Astrocyte (in vitro differentiated cells and primary cell): Measurements from ENCODE around the gene MXD3. TPM values are rescaled to one million over a fixed set of nuclear protein-coding genes. Genes with fewer than 3 reads are reported as not detected.

Source experiments
- total RNA-seq: library from RNA; stranded (reverse); gene quantifications from 2 replicates; pipeline ENCODE4 v1.2.1, GENCODE V29; 2021

The MXD3 gene
- total RNA-seq, 1 donor from 2014 or later = 2.8 TPM

Other genes starting within 250 kb of the MXD3 start
- gene FGFR4, start 225.0 kb downstream of the MXD3 start, total RNA-seq = 3.8 and 4.8 TPM in 2 replicates
- 67.8 and 71.9 TPM in 2 replicates for gene NSD1, start 178.1 kb downstream of the MXD3 start, total RNA-seq
- gene RAB24, start 8.2 kb downstream of the MXD3 start, total RNA-seq = 31.7 and 36.4 TPM in 2 replicates
- 178 and 196 TPM in 2 replicates for gene PRELID1, start 8.1 kb downstream of the MXD3 start, total RNA-seq
- 103 and 106 TPM in 2 replicates for gene LMAN2, start 39.8 kb upstream of the MXD3 start, total RNA-seq
- 7.8 and 11.3 TPM in 2 replicates for gene RGS14, start 46.0 kb upstream of the MXD3 start, total RNA-seq
- not detected in 2 replicates for gene SLC34A1, start 72.5 kb upstream of the MXD3 start, total RNA-seq
- not detected in 2 replicates for gene PFN3, start 88.8 kb upstream of the MXD3 start, total RNA-seq
- gene F12, start 97.7 kb upstream of the MXD3 start, total RNA-seq = 2.8 and 3.0 TPM in 2 replicates
- 19.7 and 25.9 TPM in 2 replicates for gene GRK6, start 114.8 kb upstream of the MXD3 start, total RNA-seq
- gene PRR7, start 134.9 kb upstream of the MXD3 start, total RNA-seq = 9.9 TPM in 2 replicates
- 350 and 371 TPM in 2 replicates for gene DBN1, start 161.7 kb upstream of the MXD3 start, total RNA-seq
- gene PDLIM7, start 185.7 kb upstream of the MXD3 start, total RNA-seq = 590 and 591 TPM in 2 replicates
- 15.6 and 16.3 TPM in 2 replicates for gene DOK3, start 197.9 kb upstream of the MXD3 start, total RNA-seq
- gene DDX41, start 205.1 kb upstream of the MXD3 start, total RNA-seq = 92.5 and 99.5 TPM in 2 replicates
- 47.8 and 48.3 TPM in 2 replicates for gene FAM193B, start 242.7 kb upstream of the MXD3 start, total RNA-seq